NCI-H1048 (cell line): ENCODE measurements around the gene ARRDC2.
"Not testable (repeated sequence)": the region's sequence is repeated elsewhere in the genome, so short reads cannot be mapped to it uniquely, and the experiment has no call there.

Experiments
- DNase-seq: peaks from one replicate; lab custom pipeline; 2025; lab: John Stamatoyannopoulos, UW

The ARRDC2 gene

GRCh38 chr19:18007917-18008673 is at the start of gene ARRDC2:
Gene ARRDC2 (plus strand): TSS chr19:18008170. CDS start chr19:18008311, 141 bp downstream.
- peak; percentile 76 for DNase-seq

DNA sequence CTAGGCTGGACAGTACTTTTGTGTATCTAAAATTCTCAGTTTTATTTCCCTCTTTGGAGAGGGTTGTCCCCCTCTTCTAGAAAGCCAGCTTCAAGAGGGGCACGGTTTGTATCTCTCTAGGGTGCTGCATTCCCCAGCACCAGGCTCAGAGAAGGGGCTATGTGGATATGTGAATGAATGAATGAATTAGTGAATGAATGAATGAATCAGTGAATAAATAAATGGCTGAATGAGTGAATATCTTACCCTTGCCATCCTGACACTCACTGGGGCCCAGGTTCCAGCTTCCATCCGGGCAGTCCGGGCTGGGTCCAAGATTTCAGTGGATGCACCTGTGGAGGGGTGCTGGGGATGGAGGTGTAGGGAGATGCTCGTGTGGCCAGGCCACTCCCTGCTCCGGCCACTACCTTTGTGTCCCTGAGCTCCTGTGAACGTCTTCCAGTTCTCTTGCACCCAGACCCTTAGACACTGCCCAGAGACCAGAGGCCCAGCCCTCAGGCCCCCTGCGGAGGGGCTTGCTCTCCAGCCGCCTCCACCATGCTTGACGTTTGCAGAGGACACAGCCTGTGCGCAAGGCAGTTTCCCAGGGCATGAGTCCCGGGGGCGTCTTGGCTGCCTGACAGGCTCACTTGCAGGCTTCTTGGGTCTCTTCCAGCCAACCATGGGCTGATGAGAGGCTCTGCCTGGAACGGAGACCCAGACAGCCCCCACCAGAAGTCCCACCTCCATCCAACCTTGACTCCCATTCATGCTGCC is 43.9 kb upstream of the ARRDC2 start:
- no peak for DNase-seq

GRCh38 chr19:17965370-17966128 is 42.4 kb upstream of the ARRDC2 start:
- no peak for DNase-seq

GRCh38 chr19:17966129-17966483 is 41.9 kb upstream of the ARRDC2 start:
- DNase-seq, result no peak

DNA sequence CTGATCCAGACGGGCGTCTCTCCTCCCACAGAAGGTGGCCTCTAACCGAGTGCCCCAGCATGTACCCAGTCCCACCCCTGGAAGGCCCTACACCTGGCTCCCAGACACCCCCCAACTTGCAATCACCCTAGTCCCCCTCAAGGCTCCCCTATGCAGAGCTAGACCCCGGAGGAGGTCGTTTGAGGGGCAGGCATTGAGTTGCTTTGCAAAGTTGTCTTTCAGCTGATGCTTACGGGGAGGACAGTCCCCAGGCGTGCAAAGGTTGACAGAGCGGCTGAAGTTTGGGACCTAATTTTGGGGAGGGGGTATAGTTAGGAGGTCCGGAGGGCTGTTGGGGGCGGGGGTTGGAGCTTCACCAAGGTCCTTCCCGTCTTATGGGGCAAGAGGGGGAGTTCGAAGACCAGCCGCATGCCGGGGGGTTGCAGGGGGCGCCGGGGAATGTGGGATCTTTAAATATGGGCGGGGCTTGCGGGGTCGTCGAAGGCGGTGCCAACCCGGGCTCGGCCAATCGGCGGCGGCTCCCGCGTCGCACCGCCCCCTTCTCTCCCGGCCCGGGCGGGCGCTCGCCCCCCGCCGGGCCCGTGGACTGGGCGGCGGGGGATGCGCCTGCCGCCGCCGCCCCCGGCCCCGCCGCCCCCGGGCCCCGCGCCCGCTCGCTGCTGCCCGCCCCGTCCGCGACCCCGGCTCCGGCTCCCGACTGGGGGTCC is 41.3 kb upstream of the ARRDC2 start, which contains the start of gene KCNN1:
KCNN1 (plus strand) TSS at position 558 of the 707 bp plus-strand sequence. CDS start 6,782 bp downstream, outside the sequence.
- DNase-seq, result no peak

GRCh38 chr19:17967257-17968051 is 40.5 kb upstream of the ARRDC2 start:
- no peak for DNase-seq

GRCh38 chr19:17968362-17968761 is 39.6 kb upstream of the ARRDC2 start:
- no peak for DNase-seq

DNA sequence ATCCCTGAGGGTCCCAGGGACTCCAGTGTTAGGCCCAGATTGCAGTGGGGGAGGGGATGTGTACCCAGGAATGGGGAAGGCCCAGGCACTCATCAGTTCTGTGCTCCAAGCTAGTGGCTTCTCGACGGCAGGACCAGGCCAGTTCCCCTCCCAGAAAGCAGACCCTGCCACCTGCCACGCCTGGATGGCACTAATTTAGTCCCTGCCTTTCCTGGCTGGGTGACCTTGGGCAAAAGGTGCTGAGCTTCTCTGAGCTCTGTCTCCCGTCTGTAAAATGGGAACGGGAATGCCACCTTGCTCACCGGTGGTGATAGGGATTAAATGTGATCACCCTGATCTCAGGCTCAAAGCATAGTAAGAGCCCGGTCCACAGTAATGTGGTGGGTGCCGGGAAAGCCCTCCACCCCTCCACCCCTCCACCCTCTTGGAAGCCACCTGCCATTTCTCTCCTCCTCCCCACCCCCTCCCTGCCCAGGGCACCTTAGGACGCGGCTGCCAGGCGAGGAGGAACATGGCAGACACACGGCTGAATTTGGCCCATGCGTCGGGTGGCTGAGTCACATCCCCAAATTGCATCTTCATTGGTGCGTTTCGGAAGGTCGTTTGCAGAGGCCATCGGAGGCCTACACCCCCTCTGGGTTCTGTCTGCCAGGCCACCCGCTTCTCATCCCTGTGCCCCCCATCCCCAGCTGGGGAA is 38.7 kb upstream of the ARRDC2 start:
- DNase-seq, result no peak

GRCh38 chr19:17972230-17972629 is 35.7 kb upstream of the ARRDC2 start:
- no peak for DNase-seq

GRCh38 chr19:17973759-17974158 is 34.2 kb upstream of the ARRDC2 start:
- no peak for DNase-seq

GRCh38 chr19:17974551-17974950 is 33.4 kb upstream of the ARRDC2 start:
- no peak for DNase-seq

- no peak for DNase-seq
Observed at GRCh38 chr19:17975032-17975431, 32.9 kb upstream of the ARRDC2 start.

GRCh38 chr19:17977021-17977420 is 30.9 kb upstream of the ARRDC2 start:
- DNase-seq, result no peak

DNA sequence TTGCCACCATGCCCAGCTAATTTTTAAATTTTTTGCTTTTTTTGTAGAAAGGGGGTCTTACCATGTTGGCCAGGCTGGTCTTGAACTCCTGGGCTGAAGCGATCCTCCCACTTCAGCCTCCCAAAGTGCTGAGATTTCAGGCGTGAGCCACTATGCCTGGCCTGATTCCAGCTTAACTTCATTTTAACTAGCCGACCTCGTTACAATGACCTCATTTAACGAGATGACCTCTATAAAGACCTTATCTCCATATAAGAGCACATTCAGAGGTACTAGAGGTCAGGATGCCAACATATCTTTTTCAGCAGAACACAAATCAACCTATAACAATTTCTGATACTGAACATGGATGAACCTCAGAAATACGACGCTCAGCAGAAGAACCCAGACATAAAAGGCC is 30.5 kb upstream of the ARRDC2 start:
- DNase-seq, result no peak

GRCh38 chr19:17981611-17982010 is 26.4 kb upstream of the ARRDC2 start:
- no peak for DNase-seq

GRCh38 chr19:17982430-17982829 is 25.5 kb upstream of the ARRDC2 start:
- DNase-seq, result no peak

DNA sequence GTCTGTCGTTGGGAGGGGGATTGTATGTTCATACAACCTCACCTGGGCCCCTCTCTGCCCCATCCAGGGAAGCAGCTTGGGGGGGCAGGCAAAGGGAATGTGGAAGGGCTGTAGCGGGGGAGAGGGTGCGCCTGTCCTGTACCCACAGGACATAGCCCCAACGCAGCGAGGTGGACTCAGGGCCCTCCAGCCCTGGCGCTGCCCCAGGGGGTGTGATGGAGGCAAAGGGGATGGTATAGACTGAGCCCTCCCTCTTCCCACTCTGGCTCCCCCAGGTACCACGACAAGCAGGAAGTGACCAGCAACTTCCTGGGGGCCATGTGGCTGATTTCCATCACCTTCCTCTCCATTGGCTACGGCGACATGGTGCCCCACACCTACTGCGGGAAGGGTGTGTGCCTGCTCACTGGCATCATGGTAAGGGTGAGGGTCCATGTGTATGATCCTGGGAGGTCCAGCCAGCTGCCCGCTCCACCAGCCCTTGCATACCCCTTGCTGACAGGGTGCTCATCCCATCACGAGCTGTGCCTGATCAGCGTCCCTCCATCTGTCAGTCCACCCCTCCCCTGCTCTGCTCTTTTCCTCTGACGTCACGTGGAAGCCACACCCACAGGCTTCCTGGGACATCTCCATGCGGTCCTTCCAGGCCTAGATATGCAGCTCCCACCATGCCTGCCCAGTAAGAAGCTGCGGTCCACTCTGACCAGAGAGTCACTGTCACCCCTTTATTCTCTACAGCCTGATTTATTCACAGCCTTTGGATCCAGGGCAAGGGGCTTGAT is 22.7 kb upstream of the ARRDC2 start:
- DNase-seq, result no peak

- DNase-seq, result not testable (repeated sequence)
Observed at GRCh38 chr19:17986569-17986968, 21.4 kb upstream of the ARRDC2 start.

GRCh38 chr19:17988161-17988560 is 19.8 kb upstream of the ARRDC2 start:
- no peak for DNase-seq
